Inflammatory macrophage treated with lipopolysaccharide for 4 hours (primary cell): ENCODE results near the gene PHTF2.
"Not testable (repeated sequence)": the region's sequence is repeated elsewhere in the genome, so short reads cannot be mapped to it uniquely, and the experiment has no call there.

ENCODE experiments used
- DNase-seq: peaks from one replicate; pipeline ENCODE4 v3.0.0-alpha.2; 2020

PHTF2 gene

DNA sequence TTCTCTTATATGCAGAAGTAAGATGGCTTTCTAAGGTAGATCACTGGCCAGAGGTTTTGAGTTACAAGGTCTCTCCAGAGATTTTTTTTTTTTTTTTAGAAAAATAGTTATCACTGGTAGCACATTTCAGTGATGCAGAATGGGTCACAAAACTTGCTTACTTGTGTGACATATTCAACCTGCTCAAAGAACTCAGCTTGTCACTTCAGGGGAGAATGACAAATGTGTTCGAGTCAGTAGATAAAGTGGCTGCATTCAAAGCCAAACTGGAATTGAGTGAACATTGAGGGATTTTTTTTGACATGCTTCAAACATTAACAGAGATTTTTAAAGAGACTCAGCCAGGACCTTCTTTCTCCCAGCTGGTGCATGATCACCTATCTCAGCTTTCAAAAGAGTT lies 33.4 kb downstream of the PHTF2 start:
- DNase-seq = no peak

DNA sequence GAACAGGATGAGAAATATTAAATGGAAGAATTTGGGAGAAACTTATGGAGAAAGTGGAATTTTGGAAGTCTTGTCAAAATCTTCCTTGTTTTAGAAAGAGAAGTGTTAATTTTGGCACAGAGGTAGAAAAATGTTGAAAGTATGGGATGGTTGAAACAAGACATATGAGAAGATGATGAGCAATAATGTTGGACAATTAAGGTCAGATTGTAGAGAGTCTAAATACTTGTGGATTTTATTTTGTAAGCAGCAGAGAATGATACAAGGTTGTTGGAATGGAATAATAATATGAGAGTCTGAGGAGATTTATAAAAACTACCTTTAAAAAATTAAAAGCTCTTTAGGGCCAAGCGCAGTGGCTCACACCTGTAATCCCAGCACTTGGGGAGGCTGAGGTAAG lies 34.6 kb downstream of the PHTF2 start:
- no peak for DNase-seq

DNA sequence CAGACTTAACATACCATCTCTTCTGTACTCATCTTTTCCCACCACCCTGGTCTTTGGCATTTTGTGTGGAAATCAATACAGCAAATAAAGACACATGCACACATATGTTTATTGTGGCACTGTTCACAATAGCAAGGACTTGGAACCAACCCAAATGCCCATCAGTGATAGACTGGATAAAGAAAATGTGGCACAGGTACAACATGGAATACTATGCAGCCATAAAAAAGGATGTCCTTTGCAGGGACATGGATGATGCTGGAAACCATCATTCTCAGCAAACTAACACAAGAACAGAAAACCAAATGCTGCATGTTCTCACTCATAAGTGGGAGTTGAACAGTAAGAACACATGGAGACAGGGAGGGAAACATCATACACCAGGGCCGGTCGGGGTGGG lies 37.9 kb downstream of the PHTF2 start:
- not testable (repeated sequence) for DNase-seq

DNA sequence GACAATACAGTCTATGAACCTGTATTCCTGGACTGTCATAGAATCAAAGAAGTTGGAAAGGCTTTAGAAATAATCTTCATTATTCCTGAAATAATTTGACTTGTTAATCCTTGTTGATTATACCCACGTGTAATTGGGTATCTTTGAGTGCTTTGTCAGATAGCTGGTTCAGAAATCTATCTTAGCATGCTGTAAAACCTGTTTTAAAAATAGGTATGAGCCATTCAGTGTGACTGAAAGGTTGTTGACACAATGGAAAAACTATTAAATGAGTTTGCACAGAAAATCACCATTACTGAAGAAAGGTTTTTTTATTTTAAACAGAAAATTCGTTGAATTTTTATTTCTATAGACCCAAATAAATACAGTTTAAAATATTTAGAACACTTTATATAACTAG lies 38.7 kb downstream of the PHTF2 start:
- DNase-seq = no peak

DNA sequence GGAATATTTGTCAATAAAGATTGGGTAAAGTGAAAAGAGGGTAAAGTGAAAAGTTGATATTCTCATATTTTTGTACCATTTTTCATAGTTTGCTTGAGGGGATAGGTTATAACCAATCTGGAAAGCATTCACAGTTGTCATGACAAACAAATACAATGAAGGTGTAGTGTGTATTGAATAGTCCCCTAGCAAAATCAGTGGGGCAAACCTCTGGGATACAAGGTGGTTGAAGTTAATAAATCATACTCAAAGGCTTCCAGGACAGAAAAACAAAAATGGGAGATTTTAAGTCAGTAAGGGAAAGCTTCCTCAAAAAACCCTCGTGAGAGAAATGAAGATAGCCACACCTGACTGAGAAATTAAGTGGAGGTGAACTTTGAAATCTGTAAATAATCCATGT lies 39.4 kb downstream of the PHTF2 start:
- no peak for DNase-seq

DNA sequence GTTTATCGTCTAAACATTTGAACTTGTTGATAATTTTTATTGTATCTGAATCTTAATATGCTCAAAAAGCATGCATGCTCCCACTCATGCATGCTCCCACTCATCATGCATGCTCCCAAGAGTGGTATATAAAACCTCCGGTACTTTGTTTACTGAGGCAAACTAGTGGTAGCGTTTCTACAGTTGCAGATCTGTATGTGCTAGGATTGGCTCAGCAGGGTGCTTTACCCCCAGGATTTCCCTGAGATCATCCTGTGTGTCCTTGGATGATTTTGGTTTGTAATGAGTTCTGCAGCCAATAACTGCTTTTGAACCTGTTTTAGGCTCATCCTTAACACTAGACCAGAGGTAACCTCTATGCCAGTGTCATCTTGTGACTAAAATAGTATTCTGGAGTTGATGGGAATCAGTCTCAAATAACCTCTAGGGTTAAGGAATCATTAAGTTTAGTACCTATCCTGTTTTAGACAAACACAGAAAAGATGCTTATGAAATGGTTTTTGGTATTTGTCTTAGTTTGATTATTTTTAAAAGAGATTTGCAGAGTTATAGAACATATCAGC lies 40.4 kb downstream of the PHTF2 start:
- DNase-seq = no peak

DNA sequence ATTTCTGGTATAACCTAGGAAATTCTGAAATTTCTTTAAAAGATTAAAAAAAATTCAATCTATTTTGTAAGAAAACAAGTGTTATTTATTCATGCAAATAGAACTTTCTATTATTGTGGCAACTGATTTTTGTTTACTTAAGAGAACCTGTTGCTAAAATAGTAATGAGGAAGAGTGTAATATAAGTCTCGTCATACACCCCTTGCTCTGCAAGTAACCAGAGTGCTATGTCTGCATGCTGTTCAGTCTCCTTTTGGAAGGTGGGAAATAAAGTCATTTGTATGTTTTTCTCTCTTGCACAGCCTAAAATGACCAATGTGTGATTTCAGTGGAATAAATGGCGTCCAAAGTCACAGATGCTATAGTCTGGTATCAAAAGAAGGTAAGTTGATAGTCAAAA lies 41.3 kb downstream of the PHTF2 start:
- DNase-seq = peak; percentile 21

DNA sequence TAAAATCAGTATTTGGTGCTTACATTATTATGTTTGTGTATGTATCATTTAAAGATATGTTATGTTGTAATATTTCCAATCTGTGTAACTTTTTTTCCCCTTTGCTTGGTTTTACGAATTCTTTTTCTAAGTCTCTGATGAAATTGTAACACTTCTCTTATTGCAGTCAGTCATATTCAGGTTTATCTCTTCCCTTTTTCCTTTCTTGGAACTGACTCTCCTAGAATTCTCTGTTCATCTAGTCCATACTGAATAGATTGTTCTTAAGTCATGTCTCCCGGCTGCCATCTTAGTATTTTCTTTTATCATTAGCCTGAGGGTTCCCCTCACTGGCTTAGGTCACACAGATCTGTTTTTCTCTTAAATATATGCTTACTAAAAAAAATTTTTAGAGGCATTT lies 44.6 kb downstream of the PHTF2 start:
- DNase-seq = peak; percentile 40

DNA sequence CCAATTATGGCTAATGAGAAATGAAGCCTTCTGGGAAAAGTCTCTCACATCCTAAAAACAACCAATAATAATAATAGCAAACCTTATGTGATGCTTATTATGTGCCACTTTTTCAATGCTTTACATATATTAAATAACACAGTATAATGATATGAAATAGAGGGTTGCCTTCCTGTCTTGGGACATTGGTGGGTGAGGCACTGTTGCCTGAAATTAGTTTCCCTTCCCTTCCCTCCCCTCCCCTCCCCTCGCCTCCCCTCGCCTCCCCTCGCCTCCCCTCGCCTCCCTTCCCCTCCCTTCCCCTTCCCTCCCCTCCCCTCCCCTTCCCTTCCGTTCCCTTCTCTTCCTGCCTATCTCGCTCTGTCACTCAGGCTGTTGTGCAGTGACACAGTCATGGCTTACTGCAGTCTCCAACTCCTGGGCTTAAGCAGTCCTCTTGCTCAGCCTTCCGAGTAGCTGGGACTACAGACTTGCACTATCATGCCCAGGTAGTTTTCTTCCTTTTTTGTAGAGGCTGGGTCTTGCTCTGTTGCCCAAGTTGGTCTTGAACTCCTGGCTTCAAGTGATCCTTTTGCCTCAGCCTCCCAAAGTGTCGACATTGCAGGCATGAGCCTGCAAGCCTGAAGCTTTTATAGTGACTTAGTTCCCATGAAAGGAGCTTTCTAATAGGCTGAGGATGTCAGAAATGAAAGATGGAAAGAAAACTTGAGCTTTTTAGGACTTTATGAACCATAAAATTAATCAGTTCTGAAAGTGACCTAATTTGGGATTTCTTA lies 47.9 kb downstream of the PHTF2 start:
- DNase-seq = no peak

DNA sequence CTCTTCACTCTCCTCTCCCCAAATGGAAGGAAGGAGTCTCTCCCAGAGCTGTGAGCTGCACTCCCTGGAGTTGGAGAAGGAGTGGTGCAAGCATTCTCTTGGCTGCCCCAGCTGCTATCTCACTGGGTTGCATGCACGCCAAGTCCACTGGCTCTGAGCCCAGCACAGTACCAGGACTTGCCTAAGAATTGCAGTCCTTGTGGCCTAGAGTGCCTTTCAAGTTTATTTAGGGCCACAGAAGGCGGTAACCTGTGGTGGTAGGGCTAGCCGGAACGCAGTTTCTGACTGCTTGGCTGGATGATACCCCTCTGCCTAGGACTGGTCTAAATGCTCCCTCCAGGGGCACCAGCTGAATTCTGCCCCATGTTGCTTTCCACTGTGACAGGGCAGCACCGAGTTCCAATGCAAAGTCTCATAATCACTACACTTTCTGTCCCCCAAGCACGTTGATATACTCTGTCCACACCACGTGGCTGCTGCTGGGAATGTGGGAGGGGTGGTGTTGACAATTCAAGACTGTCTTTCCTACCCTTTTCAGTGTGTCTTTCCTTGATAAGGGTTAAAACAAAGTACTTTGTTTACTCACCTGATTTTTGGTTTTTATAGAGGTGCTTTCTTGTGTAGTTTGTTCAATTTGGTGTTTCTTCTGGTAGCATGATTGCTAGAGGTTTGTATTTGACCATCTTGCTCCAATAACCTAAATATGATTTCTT lies 57.0 kb downstream of the PHTF2 start:
- DNase-seq = no peak

DNA sequence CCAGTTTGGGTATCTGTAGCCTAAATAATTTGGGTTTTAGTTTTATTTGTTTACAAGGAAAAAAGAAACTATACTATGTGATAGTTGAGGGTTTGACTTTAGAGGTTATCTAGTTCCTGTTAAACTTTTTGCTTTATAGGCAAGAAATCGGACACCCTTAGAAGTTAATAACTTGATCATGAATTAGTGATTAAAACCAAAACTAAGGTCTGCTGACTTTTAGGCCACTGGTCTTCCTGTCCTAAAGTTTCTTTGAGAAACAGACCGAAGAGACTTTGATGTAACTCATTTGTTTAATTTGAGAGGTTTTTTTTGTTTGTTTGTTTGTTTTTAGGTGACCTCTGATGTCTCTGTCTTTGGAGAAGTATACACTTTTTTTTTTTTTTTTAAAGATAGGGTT lies 59.7 kb downstream of the PHTF2 start:
- DNase-seq = peak; percentile 23

DNA sequence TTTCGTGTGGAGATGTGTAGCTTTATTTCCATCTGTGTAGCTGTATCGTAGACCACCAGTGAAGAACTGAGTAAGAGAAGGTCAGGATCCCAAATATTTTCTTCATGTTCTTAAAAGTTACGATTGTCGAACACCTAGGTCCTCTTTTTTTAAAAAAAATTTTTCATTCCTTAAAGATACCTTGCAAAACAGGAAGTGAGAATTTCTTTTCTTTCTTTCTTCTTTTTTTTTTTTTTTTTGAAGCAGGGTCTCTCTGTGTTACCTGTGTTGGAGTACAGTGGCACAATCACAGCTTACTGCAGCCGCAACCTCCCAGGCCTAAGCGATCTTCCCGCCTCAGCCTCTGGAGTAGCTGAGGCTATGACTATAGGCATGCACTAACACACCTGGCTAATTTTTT lies 60.8 kb downstream of the PHTF2 start:
- no peak for DNase-seq

DNA sequence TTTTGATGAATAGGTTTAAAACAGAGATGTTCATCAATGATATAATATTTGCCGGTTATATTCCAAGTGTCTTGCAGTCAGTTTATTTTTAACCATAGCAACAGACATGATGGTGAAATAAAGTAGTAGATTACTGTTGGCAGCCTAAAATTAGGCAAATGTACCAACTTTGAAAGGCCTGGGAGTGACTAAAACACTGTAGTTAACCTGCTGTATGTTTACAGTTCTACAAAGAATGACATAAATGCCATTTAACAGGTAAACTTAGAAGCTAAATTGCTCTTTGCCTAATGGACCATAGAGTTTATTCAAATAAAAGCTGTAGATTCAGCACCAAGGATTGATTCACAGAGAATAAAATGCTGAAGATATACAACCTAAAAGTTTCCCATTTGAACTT lies 64.1 kb downstream of the PHTF2 start:
- no peak for DNase-seq

DNA sequence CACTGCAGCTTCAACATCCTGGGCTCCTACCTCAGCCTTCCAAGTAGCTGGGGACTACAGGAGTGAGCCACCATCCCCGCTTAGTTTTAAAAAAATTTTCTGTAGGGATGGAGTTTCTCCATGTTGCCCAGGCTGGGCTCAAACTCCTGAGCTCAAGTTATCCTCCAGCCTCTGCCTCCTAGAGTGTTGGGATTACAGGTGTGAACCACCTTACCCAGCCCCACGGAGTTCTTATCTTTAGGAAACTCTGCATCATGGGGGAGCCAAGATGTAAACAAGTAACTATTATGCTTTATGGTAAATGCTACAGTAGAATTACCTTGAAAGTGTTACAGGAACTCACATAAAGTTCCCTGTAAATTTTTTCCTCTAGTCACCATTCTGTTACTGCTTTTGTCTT lies 65.3 kb downstream of the PHTF2 start:
- DNase-seq = no peak

DNA sequence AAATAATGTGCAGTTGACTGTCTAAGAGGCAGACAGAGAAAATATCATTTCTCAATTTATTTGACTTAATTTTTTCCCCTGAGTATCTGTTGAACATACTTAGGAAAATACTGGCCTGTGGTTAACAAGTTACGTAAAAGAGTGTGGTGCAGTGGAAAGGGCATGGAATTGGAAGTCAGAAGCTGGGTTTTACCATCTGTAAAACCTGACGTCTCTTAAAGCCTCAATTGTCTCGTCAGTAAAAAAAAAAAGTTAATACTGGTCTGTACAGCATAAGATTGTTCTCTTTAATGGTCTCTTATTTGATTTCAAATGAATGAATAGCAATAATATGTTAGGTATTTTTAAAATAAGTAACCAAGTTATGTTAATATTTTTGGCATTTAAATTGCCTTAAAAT lies 67.8 kb downstream of the PHTF2 start:
- DNase-seq = peak; percentile 5

DNA sequence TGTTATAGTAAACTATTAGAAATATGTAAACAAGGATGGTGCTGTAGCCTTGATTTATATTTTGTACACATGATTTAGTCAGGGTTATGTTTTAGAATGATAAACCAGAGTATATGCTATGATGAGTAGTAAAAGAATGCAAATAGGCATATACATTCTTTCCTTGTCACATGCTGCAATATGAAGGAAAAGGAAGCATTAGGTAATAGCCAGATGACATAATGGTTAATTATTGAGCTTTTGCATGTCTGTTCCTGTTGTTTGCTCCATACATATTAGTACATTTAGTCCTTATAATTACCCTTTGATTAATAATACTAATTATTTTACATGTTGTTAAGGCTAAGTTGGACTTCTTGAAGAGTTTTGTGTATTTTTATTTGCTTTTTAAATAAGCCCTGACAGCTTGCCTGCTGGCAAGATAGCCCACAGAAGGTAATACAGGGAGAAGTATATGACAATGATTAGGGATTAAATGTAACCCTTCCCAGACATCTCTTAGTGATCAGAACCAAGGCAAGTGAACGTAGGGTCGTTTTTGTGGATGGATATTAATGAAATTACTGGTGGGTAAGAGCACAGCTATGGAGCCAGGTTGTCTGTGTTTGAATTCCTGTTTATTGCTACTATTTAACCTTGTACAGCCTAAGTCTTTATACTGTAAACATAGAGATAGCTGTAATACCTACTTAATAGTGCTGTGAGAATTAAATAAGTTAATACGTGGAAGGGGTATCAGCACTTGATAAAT lies 68.4 kb downstream of the PHTF2 start:
- peak; percentile 81 for DNase-seq

DNA sequence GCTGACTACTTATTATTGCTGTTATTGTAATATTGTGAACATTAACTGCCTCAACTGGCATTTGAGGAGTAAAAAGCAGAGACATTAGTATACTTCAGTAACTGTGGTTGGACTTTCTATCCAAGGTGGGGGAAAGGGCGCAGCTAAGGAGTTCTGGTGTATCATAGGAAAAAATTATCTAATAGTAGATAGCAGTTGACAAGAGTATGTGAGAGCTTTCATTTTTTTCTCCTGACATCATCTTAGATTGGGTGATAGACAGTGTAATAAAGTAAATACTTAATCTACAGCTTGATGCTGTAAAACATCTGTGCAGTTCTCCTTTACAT lies 68.9 kb downstream of the PHTF2 start:
- DNase-seq = no peak

DNA sequence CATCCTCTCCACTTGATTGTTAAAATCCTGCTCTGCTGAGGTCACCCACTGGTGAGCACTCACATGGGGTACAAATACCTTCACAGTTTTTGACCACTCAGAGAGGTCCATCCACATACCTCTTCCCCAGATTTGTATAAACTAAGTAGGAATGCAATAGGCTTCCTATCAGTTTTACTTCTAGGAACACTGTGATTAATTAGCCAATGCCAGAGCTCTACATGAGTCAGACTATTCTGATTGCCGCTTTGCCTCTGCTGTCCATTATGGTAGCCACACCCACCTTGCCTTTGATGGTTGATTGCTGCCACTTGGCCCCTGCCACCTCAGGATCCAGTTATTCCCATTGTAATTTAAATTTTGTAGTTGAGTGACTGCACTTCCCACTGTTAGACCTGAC lies 73.7 kb downstream of the PHTF2 start:
- DNase-seq = not testable (repeated sequence)

DNA sequence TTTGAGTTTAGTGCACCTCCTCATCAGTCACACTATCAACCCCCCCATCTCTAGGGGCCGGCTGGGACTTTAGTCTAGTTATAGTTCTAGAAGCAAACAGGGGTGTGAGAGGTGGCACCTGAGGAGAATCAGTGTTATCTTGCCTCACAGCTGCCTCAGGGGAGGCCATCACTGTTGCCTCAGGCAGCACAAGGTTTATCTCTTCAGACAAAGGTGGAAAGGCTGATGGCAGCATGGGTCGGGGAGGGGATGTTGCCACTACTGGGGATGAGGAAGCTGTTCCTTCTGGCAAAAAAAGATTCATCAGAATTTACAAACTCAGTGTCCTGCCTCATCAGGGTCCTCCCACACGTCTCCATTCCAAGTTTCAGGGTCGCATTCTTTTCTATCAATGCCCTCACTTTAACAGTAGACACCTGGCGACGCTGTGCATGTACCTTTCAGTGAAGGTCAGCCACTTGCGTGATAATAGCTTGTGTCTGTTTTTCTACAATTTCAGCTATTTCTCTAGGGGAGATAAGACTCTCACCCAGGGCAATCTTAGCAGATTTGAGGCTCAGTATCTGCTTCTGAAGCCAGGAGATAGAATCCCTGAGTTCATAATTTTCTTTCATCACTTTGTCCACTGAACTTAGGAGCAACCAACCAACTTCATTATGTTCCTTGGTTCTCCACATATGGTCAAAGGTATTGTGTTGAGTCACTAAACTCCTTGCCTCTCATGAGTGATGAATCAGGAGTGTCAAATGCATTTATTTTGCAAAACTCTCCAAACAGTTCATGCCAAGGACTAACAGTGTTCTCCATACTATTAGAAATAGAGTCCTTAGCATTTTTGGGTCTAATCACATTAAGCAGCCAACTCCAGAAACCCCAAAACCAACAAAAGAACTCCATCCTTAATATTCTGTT lies 75.1 kb downstream of the PHTF2 start:
- not testable (repeated sequence) for DNase-seq

DNA sequence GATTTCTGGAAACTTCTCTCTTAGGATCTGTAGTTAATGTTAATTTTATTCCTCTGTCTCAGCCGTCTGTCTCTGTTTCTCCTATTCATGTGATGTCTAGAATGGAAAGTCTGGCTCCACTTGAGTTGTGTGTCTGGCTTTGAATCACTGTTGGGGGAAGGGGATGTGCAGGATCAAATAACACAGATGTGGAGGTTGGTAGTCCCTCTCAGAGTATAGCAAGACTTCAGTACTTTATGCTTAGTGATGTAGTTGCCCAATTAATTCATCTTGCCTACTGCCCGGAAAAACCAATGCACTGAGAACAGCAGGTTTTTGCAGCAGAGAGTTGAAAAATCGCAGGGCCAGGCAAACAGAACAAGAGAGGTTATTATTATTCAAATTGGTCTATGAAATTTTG lies 79.2 kb downstream of the PHTF2 start:
- no peak for DNase-seq

DNA sequence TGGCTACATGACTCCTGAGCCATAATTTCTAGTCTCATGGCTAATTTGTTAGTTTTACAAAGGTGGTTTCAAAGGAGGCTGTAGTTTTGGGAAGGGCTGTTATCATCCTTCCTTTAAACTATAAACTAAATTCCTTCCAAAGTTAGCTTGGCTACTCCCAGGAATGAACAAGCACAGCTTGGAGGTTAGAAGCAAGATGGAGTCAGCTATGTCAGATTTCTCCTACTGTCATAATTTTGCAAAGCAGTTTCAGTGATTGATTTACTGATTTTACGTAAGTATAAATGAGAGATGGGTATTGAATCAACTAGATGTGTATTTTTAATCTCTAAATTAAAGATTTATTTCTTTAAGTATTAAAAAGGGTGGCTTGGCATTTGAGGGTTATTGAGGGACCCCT lies 79.9 kb downstream of the PHTF2 start:
- no peak for DNase-seq

DNA sequence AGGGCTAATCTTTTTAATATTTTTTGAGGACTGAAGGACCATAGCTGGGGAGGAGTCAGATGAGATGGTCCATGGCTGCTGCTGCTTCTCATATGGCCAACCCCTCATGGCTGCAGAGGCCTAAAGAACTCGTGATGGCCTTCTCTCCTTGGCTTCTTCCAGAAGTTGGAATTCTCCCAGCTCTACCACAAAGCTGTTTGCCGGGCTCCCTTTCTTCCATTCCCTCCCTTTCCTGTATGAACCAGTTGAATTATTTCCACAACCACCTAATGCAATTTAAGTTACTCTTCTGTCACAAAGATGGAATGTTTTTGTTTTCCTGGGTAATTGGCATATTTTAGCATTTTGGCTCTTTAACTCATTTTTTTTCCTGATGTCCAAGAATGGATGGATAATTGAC lies 80.7 kb downstream of the PHTF2 start:
- no peak for DNase-seq

DNA sequence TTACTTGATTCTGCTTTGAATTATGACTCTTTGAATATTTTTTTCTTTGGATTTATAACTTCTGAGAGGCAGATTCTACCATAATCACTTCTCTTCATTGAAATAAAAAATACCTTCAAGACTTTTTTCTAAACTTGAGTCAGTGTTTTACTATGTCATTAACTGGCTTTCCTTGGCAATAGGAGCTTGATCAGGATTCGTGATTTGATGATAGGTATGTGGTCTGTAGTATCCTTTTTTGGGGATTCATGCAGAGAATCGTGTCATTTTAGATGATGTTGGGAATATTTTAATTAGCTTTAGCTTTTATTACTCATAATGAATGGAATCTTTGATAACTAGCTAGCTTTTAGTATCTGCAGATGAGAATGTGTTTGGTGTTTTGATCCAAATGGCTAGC lies 83.3 kb downstream of the PHTF2 start:
- DNase-seq = no peak
